Ishikawa (cell line): Measurements from ENCODE around the gene PLCB1.

Experiments used
- CEBPB ChIP-seq: IDR thresholded peaks from 2 replicates; pipeline ENCODE4 v1.6.1; 2012
- CREB1 ChIP-seq: IDR thresholded peaks from 2 replicates; pipeline ENCODE4 v1.6.1; 2012; ENCODE audit warnings: low read depth
- EGR1 ChIP-seq: IDR thresholded peaks from 2 replicates; pipeline ENCODE4 v1.6.1; 2012
- EP300 ChIP-seq: IDR thresholded peaks from 2 replicates; pipeline ENCODE4 v1.6.1; 2012; ENCODE audit warnings: borderline replicate concordance
- FOXM1 ChIP-seq: IDR thresholded peaks from 2 replicates; pipeline ENCODE4 v1.6.1; 2012; ENCODE audit warnings: low read depth, borderline replicate concordance
- NFIC ChIP-seq: IDR thresholded peaks from 2 replicates; pipeline ENCODE4 v1.6.1; 2012
- RAD21 ChIP-seq: IDR thresholded peaks from 2 replicates; pipeline ENCODE4 v1.6.1; 2012; ENCODE audit warnings: low read depth
- TAF1 ChIP-seq: IDR thresholded peaks from 2 replicates; pipeline ENCODE4 v1.6.1; 2012; ENCODE audit warnings: low read depth, mild to moderate bottlenecking
- TCF12 ChIP-seq: IDR thresholded peaks from 2 replicates; pipeline ENCODE4 v1.6.1; 2012; ENCODE audit warnings: low read depth
- TEAD4 ChIP-seq: IDR thresholded peaks from 2 replicates; pipeline ENCODE4 v1.6.1; 2012
- YY1 ChIP-seq: IDR thresholded peaks from 2 replicates; pipeline ENCODE4 v1.6.1; 2012; ENCODE audit warnings: low read depth
- ZBTB7A ChIP-seq: IDR thresholded peaks from 2 replicates; pipeline ENCODE4 v1.6.1; 2012; ENCODE audit warnings: low read depth
- TF ChIP-seq, protein P1 (sequence below): IDR thresholded peaks from 2 replicates; pipeline ENCODE4 v1.6.1; 2012
- TF ChIP-seq, protein P2 (sequence below): IDR thresholded peaks from 2 replicates; pipeline ENCODE4 v1.6.1; 2012
- TF ChIP-seq, protein P3 (sequence below): IDR thresholded peaks from 2 replicates; pipeline ENCODE4 v1.6.1; 2012; ENCODE audit warnings: low read depth, mild to moderate bottlenecking

Gene PLCB1

DNA sequence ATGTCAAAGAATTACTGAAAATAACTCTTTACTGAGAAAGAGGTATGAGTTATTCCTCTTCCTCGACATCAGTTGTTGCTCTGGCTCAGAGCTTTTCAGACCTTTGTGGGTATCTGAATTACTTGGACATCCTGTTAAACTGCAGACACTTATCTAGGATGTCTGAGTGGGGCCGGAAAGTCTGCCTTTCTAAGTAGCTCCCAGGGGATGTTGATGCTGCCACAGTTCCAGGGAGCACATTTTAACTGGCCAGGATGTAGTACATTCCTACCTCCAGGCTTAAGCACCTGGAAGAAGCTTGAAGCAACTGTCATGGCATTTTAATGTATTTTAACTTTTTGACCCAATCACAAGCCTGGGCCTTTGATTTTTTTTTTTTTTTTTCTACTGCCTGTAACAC, 671.0 kb downstream of the PLCB1 start:
- TF ChIP-seq RAD21 (no peak), YY1 (no peak), TAF1 (no peak), TCF12 (no peak), TEAD4 (no peak), FOXM1 (no peak), CREB1 (no peak), CEBPB (no peak)
- TF ChIP-seq, protein P1, sequence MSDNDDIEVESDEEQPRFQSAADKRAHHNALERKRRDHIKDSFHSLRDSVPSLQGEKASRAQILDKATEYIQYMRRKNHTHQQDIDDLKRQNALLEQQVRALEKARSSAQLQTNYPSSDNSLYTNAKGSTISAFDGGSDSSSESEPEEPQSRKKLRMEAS = no peak
- TF ChIP-seq, protein P2, sequence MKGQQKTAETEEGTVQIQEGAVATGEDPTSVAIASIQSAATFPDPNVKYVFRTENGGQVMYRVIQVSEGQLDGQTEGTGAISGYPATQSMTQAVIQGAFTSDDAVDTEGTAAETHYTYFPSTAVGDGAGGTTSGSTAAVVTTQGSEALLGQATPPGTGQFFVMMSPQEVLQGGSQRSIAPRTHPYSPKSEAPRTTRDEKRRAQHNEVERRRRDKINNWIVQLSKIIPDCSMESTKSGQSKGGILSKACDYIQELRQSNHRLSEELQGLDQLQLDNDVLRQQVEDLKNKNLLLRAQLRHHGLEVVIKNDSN = no peak
- TF ChIP-seq, protein P3, sequence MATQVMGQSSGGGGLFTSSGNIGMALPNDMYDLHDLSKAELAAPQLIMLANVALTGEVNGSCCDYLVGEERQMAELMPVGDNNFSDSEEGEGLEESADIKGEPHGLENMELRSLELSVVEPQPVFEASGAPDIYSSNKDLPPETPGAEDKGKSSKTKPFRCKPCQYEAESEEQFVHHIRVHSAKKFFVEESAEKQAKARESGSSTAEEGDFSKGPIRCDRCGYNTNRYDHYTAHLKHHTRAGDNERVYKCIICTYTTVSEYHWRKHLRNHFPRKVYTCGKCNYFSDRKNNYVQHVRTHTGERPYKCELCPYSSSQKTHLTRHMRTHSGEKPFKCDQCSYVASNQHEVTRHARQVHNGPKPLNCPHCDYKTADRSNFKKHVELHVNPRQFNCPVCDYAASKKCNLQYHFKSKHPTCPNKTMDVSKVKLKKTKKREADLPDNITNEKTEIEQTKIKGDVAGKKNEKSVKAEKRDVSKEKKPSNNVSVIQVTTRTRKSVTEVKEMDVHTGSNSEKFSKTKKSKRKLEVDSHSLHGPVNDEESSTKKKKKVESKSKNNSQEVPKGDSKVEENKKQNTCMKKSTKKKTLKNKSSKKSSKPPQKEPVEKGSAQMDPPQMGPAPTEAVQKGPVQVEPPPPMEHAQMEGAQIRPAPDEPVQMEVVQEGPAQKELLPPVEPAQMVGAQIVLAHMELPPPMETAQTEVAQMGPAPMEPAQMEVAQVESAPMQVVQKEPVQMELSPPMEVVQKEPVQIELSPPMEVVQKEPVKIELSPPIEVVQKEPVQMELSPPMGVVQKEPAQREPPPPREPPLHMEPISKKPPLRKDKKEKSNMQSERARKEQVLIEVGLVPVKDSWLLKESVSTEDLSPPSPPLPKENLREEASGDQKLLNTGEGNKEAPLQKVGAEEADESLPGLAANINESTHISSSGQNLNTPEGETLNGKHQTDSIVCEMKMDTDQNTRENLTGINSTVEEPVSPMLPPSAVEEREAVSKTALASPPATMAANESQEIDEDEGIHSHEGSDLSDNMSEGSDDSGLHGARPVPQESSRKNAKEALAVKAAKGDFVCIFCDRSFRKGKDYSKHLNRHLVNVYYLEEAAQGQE = no peak

DNA sequence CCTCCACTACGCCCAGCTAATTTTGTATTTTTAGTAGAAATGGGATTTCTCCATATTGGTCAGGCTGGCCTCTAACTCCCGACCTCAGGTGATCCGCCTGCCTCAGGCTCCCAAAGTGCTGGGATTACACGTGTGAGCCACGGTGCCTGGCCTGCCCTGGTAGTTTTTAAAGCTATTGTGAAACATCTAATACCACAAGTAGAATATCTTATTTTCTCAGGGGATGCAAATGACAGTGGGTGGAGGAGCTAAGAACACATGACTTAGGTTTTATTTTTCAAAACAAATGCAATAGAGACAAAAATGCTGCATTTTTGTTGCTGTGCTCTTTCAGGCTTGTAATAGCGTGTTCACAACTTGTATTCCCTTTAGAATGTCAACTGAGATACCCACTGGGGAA, 671.9 kb downstream of the PLCB1 start:
- TF ChIP-seq, protein P1 = no peak
- TF ChIP-seq YY1 = no peak

DNA sequence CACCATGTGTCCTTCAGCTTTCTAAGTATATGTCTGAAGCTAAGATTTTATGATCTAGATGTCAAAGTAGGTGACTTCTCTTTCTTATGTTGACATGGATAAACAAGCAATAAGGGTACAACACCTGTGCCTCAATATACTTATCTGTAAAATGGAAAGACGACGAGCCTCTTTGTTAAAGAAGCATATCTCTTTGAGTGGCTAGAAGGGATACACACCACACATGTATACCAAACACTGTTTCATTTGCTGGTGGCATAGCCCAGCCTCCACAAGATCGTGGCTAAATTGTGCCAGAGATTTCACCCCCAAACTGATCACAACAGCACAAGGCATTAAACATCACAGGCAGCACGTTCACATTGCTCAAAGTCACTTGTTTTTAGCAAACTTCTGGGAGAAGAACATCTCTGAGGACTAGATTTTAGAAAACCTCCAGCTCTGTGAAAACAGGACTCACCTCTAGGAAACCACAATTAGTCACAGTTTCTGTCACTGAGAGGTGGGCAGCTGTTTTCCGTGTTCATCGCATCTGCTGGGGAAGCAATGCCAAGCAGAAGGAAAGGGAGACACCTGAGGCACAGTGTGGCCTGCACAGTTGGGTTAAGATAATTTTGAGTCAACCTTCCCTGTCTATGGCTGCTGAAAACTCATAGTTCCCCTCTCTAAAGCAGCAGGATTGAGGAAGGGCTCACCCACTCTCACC, 673.8 kb downstream of the PLCB1 start:
- TF ChIP-seq YY1 = no peak
- no peak for TF ChIP-seq FOXM1
- TF ChIP-seq, protein P3 = no peak
- no peak for TF ChIP-seq TEAD4
- TF ChIP-seq, protein P1 = no peak
- TF ChIP-seq EGR1 = no peak
- no peak for TF ChIP-seq CREB1
- no peak for TF ChIP-seq NFIC
- no peak for TF ChIP-seq ZBTB7A
- TF ChIP-seq TAF1 = no peak
- no peak for TF ChIP-seq TCF12

DNA sequence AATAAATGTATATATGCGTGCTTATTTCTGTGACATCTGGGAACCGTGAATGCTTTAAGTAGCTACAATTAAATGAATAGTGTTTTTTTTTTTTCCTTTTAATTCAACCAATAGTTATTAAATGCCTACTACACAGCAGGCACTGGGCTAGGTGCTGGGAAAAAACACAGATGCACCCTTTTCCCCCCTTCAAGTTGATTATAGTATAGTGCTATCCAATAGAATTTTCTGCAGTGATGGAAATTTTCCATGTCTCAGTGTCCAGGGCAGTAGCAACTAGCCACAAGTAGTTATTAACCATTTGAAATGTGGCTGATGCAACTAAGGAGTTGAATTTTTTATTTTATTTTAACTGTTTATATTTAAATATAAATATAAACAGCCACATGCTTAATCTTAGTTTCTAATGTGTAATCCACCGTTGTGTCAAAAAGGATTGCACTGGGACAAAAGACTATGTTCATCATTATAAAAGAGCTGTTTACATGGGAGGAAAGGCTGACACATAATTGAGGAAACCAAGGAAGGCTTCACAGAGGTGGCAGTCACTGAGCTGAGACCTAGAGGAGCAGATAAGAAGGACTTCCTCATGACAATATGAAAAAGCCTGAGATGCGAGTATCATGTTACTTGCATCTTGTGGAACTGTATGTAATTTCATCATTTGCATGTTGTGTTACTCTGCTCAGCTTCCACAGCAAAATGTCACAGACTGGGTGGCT, 675.6 kb downstream of the PLCB1 start:
- no peak for TF ChIP-seq ZBTB7A
- TF ChIP-seq TAF1 = no peak
- no peak for TF ChIP-seq CEBPB
- TF ChIP-seq, protein P2 = no peak
- TF ChIP-seq EP300 = no peak
- TF ChIP-seq, protein P1 = no peak
- no peak for TF ChIP-seq TCF12
- no peak for TF ChIP-seq NFIC
- no peak for TF ChIP-seq CREB1
- TF ChIP-seq RAD21 = no peak
- TF ChIP-seq, protein P3 = no peak
- TF ChIP-seq TEAD4 = no peak
- no peak for TF ChIP-seq EGR1
- TF ChIP-seq YY1 = no peak
- no peak for TF ChIP-seq FOXM1
